Superior temporal gyrus (tissue), 1 donor: ENCODE results near the gene SORCS2.
"Not testable (repeated sequence)": the region's sequence is repeated elsewhere in the genome, so short reads cannot be mapped to it uniquely, and the experiment has no call there.

Source experiments
- DNase-seq: peaks from one replicate; pipeline ENCODE4 v3.0.0-alpha.2; 2016; ENCODE audit errors: extremely low spot score

SORCS2 gene

DNA sequence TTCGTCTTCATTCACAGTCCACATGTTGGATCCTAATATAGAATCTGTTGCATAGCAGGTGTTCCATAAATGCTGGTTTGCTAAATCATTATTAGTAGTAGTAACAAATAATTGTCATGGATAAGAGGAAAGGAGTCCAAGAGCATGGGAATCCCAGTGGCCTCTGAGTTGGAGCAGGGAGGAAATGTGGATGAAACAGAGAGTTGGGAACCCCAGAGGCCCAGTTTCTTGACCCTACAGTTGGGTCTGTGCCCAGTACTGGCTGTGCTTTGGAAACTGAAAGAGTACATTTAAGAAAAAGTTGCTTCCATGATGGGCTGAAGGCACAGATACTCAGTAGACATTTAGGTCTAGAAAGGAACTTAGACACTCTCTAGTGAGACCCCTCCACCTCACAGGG is 391.8 kb downstream of the SORCS2 start:
- no peak for DNase-seq

DNA sequence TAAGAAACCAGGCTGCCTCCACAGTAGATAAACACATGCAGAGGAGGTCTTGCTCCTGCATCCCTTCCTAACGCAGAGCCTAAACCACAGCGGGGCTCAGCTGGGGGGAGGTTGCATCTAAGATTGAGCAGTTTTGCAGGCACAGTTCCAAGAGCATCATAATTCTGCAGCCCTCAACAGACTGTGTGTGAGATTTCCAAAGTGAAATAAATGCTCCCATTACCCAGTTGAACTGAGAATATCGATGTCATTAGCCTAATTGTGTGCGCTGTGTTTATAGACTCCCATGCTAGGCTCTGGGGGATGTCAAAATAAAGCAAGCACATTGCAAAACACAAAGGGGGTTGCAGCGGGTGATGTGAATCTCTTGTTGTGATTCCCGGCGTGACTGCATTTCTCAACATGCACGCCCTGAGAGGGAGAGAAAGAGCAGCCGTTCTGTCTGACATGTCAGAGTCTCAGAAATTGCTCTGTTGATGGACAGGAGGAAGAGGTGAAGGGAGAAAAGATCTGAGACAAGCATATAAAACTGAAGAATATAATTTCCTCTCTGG is 392.3 kb downstream of the SORCS2 start:
- DNase-seq, result no peak

DNA sequence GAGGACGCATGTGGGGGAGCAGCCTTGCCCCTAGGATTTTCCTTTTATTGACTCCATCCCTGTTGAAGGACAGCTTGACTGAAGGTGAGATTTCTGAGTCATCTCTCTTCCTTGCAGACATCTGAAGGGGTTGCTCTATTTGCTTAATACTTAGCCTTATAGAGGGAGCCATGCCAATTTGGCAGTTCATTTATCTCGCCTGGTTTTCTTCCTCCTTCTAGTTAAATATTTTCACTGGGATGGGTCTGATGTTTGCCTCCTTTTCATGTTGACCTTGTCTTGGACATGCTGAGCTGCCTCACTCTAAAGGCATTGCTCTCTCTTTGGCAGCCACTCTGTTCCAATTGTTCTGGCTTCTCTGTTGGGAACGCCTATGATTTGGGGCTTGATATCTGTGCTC is 393.4 kb downstream of the SORCS2 start:
- DNase-seq, result no peak

DNA sequence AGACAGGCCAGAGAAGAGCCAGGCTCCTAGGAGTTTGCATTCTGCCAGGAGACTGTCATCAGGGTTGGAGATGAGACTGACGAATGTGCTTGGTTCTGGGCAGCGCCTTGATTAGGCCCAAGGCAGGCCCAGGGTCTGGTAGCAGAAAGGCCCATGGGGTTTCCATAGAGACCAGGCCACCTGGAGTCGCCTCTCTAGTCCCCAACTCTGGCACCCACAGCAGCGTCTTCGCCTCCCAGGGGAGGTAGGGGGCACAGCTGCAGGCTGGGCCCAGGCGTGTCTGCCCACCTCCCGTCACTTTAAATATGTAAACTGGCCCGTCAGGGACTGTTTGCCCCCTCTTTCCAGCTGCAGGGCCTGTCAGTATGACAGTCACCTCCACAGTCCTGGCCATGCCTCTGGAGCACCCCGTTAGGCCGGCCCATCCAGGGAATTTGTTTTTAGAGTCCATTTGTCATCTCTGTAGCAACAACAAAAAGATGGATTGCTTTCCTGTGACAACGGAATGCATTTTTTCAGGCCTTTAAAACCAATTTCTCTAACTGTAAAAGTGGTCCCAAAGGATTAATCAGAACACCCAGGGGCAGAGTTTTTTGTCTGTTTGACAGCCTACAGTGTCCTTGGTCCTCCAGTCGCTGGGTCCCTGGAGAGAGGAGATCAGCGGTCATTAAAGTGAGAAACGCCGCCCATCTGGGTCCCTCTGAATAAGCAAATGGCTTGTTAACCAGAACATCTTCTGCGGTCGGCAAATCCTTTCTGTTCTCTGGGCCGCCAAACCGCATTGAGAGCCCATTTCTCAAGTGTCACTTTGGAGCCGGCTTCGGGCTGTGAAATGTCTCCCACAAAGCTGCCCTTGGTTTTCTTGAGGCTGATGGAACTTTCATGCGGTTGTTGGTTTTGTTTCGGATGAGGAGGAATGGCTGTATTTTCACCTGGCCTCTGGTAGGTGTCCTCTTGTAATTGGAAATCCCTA is 395.4 kb downstream of the SORCS2 start:
- no peak for DNase-seq

DNA sequence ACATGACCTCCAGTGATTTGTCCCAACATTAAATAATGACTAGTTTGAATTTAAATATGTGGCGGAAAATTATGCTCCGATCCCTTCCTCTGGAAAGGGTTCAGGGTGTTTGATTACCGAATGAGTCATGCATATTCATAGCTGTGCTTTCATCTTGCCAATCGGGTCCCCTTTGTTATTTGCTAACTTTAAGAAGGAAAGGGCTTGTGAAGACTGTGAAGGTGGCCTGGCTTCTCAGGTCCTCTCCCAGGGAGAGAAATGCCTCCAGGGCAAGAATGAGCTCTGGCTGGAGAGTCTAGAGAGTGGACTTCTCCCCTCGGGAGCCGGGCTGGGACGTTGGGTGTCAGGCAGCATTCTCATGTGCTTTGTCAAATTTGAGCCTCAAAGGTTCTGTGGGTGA is 397.9 kb downstream of the SORCS2 start:
- DNase-seq, result no peak

DNA sequence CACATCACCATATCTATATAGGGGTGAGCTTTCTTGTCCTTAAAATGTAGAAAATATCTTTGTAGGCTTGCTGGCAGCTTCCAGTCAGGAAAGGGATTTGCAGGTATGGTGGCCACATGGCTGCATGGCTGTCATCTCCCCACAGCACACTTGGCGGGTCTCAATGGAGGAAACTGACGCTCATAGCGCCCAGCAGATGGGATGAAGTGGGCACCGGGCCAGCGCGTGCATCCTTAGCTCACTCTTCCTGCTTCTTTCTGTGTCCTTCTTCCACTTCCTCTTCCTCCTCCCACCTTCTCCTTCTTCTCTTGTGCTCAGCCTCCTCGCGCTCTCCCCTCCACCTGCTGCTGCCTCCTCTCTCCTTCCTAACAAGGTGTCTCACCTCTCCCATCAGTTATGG is 398.6 kb downstream of the SORCS2 start:
- DNase-seq, result no peak

DNA sequence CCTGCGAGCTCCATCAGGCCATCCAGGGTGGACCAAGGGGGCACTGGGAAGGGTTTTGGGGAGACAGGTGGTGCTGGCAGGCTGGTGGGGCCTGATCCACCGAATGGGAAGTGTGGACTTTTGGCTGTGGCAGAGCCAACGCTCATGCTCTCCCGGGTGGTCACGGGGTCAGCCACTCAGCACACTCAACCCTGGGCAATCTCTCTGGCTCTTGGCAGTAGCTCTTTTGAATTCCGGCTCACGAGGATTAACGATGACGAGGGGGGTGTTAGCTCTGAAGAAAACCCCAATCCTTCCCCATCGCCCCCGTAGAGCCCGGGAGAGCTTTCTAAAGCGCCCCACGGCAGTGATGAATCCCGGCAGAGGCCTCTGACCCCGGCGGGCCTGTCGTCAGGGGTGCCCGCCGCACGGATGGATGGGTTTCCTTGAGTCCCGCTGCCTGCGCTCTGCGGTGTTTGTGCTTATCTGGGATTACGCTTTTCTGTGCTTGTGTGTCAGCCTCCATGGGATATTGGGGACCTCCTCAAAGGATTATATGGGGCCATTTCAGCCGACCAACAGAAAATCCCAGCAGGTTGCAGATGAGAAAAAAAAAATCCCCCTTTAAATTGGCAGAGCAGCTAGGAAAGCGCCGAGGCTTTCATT is 399.2 kb downstream of the SORCS2 start:
- DNase-seq, result no peak

DNA sequence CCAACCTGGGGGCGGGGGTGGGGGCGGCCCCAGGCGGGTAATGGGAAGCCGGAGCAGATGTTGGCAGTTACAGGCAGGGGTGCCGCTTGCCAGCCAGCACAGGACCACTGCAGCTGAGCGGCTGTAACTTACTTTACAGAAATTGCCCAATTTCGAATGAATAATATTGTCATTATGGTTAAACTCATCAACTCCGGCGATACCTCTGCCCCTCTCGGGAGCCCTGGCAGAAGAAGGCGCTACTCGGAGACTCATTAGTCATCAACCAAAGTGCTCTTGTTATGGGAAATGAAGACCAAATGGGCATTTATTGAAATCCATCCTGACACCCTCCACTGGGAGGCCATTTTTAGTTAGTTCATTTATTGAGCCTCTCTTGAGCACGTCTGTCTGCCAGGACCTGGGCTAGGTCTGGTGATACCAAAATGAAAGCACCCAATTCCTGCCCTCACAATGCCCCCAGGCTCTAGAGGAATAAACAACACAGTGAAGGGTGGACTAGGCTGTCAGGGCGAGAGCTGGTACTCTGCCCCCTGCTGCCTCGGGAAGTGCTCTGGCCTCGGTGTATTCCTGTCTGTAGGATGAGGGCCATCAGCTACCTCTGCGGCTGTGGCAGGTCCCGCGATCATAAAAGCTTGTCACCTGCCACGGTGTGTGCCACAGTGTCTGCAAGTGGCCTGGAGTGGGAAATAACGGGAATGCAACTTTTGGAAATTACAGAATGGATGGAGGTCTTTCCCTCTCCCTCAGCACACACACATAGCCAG is 401.5 kb downstream of the SORCS2 start:
- DNase-seq, result no peak

DNA sequence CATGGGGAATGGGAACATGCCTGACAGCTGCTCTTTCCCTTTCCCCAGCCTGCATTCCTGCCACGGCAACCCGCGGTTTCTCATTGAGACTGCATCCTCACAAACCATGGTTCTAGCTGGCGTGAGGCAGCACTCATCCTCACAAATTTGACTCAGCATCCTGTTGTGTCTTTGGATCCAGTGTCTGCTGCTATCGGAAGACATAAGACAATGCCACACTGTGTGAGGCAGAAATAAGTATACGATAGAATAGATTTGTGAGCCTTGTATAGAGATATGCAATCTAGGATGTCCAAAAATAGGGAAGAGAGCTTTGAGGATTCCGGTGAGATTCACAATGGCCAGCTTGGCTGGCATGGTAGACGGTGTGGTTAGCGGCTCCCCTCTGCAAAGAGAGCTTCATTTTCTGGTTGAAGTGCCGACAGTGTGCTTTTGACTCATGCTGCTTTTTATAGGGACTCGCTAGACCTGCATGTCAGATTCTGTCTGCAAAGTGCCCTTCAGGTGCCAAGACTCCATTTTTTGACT is 403.7 kb downstream of the SORCS2 start:
- peak; percentile 41 for DNase-seq

DNA sequence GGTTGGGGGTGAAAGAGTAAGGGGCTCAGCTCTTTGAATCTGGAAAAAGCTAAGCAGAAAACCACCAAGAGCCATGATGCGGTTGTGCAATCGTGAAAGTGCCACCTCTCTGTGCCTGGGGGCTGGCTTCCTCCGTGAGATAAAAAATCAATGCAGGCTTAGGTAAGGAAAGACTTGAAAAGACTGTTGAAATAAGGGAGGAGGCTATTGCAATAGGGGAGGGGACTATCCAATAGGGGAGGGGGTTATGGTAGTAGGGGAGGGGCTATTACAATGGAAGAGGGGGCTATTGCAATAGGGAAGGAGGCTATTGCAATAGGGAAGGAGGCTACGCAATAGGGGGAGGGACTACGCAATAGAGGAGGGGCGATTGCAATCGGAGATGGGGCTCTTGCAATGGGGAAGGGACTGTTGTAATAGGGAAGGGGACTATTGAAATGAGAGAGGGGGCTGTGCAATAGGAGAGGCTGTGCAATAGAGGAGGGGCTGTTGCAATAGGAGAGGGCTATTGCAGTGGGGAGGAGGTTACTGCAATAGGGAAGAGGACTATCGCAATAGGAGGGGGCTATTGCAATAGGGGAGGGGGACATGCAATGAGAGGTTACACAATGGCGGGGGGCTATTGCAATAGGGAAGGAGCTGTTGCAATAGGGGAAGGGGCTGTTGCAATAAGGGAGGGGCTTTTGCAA is 404.7 kb downstream of the SORCS2 start:
- DNase-seq, result no peak

DNA sequence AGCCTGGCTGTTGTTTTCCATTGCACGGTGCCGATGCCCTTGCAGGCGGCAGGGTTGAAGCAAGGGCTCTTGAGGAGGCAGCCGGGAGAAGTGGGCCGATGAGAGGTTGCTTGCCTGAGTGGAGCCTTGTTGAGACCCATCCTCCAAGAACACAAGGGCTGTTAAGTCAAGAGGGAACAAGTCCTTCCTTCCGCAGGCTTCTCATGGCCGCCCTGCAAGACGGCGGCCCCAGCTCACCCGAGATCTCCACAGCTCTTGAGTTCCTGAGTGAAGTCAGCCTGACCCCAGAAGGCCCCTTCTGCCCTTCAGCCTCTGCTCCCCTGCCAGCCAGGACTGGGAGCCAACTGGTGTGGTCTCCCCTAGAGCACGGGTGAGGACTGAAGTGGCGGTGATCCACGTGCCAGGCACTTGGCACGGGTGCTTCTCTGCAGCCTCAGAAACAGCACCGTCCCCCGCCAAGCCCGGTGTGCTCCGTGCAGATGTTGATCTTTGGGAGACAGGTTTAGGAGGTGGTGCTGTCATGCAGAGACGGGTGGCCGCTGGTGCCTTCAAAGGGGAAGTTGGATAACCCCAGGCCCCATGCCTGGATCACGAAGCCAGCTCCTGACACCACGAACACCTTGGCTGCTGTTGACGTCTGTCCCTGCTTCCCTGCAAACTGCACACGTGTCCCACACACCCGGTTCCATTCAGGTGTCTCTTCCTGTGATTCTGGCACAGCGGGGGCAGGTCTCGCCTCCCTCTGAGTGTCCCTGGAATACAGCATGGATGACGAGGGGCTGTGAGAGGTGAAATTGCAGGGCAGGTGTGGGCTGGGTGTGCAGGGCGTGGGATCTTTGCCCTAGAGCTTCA is 406.8 kb downstream of the SORCS2 start:
- no peak for DNase-seq

DNA sequence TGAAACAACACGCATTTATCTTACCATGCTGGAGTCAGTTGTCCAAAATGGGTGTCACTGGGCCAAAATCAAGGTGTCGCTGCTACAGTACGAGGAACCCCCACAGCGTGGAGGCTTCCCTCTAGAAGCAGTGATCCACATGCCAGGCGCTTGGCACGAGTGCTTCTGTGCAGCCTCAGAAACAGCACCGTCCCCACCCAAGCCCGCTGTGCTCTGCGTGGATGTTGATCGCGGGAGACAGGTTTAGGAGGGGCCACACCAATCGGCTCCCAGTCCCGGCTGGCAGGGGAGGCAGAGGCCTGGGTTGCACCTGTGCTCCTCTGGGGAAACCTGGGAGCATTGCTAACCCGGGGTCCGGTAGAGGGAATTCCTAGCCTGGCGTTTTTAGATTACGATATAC is 407.9 kb downstream of the SORCS2 start:
- DNase-seq, result no peak

DNA sequence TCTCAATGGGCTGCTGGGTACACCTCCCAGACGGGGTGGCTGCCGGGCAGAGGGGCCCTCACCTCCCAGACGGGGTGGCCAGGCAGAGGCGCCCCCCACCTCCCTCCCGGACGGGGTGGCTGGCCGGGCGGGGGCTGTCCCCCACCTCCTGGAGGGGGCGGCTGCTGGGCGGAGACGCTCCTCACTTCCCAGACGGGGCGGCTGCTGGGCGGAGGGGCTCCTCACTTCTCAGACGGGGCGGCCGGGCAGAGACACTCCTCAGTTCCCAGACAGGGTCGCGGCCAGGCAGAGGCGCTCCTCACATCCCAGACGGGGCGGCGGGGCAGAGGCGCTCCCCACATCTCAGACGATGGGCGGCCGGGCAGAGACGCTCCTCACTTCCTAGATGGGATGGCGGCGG is 409.8 kb downstream of the SORCS2 start:
- not testable (repeated sequence) for DNase-seq

DNA sequence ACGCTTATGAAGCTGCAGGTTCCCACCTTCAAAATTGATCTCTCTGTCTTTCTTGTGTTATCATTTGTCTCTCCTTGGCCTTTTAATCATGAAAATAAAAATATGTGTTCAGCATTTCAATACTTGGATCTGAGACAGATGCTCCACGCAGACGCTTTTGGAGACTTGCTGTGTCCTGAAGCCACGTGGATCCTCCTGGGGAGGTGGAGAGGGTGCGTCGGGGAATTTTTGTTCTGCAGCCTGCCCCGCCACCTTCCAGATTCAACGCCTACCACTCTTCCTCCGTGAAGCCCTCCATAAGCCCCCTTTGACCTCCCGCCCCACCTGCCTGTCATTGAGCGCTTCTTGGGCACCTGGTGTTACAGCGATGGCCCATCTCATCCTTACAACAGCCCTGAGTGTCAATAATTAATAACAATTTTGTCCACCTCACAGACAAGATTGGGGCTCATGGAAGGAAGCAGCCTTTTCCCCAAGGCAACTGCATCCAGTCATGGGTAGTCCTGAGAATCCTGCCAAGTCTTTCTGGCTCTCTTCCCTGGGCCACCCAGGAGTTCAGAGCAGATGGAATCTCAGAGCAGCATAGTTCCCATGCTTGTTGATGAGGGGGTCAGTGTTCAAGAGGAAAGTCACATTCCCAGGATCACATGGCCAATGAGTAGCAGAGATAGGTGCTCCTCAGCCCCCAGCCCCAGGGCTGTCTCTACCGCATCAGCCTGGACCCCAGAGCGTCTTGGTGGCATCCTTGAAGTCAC is 415.0 kb downstream of the SORCS2 start:
- no peak for DNase-seq

DNA sequence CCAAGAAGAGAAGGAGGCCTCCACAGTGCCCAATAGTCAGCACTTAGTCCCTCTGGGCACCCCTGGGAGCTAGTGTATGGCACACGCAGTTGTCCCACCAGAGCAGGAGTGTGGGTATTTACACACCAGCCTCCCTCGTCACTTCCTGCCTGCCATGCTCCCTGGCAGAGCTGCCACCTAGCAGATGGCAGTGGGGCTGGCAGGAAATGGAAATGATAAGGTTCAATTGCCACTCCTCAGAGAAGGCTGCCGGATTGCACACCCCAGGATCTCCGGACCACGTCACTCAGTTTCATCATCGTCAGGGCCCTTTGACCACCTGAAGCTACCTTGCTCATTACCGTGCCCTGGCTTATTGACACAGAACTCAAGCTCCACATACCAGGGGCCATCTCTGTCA is 415.7 kb downstream of the SORCS2 start:
- DNase-seq, result no peak

DNA sequence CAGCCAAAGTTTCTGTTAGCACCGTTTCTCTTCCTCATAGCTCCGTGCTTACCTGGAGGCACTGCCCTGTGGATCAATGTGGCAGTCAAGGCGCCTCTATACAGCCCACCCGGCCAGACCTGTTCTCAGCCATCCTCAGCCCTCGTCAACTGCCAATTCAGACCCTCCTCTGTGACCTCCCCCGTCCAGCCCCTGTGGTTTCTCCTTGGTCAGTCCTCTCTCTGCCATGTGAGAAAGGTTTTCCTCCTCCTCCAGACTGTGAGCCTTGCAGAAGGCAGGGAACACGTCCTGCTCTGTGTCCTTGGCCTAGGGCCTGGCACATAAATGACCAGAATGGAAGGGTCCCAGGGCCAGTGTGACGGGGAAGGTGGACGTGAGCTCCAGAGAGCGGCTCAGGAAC is 417.0 kb downstream of the SORCS2 start:
- DNase-seq, result no peak

DNA sequence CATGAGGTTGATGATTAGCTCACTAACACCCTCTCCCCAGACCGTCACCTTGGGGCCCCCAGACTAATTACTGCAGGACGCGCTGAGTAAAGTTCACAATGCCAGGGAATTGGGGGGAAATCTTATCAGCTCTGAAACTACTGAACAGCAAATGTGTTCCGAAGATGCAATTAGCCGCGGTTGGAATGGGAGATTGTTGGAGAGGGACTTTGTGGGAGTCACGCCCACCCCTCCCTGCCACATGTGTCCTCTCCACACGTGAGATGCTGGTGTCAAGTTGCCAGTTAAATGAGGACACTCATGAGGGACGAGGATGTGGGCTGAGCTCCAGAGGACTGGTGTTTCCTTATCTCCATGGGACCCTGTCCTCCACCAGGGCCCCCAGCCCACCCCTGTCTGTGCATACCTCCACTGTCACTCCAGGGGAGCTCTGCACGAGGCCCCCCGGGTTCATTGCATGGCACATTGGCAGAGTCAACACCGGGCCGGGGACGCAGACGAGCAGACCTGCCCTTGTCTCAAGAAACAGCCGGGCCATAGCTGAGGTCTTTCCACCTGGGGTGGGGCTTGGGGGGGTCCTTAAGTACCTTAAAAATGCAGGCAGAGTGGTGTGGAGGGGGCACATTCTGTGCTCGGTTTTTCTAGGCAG is 417.8 kb downstream of the SORCS2 start:
- no peak for DNase-seq

DNA sequence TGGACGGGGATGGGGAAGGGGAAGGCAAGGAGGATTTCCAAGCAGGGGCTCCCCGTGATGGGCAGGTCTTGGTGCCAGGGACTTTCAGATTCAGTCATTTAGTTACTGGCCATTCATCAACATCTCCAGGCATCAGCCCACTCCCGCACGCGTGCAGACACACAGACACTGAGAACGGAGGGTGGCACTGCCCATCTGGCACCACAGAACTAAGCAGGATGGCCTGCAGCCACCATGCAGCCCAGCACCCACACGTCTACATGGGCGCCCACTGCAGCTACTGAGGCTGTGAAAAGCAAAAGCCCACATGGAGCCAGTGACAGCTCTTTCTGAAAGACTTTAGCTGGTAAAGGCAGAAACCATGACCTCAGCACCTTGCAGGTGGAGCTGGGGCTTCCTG is 418.5 kb downstream of the SORCS2 start:
- no peak for DNase-seq

DNA sequence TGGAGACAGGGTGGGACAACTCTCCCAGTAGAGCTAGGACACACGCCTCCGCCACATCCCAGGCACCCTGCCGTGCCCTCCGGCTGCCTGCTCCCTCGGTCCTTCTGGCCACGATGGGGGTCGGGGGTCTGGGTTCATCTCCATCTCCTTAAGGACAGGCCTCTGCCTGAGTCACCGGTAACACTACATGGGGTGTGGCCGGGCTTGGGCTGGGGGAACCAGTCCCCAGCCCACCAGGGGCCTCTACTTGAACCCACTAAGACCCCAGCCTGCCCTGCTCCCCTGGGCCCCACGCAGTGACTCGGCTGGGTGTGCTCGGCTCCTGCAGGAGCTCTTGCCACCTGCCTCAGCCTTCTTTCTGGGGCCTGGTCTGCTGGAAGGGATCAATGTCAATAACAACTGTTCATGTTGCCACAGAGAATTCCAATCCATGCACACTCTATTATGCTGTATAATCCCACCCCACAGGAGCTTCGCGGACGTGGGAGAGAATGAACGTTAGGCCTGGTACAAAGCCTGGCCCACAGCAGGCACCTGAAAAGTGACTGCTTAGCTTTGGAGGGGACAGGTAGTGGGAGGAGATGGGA is 420.1 kb downstream of the SORCS2 start:
- DNase-seq, result no peak
